OCI-LY1 (cell line): ENCODE results near the gene ZNF497.
"Not testable (repeated sequence)": the region's sequence is repeated elsewhere in the genome, so short reads cannot be mapped to it uniquely, and the experiment has no call there.

ENCODE experiments used
- H2AFZ ChIP-seq: fragments of 200-600 bp; sonication (generic), shearing (Covaris generic); 2 replicates; pipeline ENCODE4 v1.6.0; 2014; ENCODE audit warnings: antibody characterized with exemption, mild to moderate bottlenecking, low read length
- H3F3A ChIP-seq: fragments of 200-600 bp; sonication (generic), shearing (Covaris generic); 2 replicates; pipeline ENCODE4 v1.6.0; 2014; ENCODE audit warnings: mild to moderate bottlenecking, antibody characterized with exemption, low read length, moderate library complexity; ENCODE audit not compliant: insufficient read depth
- H3K27ac ChIP-seq: fragments of 200-600 bp; sonication (generic); 2 replicates; pipeline ENCODE4 v1.5.1; 2014; ENCODE audit warnings: low read length, mixed run types, mild to moderate bottlenecking, low read depth; ENCODE audit not compliant: poor library complexity, severe bottlenecking
- H3K27me3 ChIP-seq: fragments of 200-600 bp; sonication (generic); 2 replicates; pipeline ENCODE4 v1.6.0; 2014; ENCODE audit warnings: antibody characterized with exemption, mild to moderate bottlenecking, low read length, moderate library complexity; ENCODE audit not compliant: insufficient read depth
- H3K36me3 ChIP-seq: fragments of 200-600 bp; sonication (generic); 2 replicates; pipeline ENCODE4 v1.6.1; 2014; ENCODE audit warnings: mild to moderate bottlenecking, antibody characterized with exemption, low read length, moderate library complexity, mixed read lengths; ENCODE audit not compliant: insufficient read depth
- H3K4me1 ChIP-seq: fragments of 200-600 bp; sonication (generic); 2 replicates; pipeline ENCODE4 v1.5.1; 2014; ENCODE audit warnings: mild to moderate bottlenecking, low read length, moderate library complexity; ENCODE audit not compliant: insufficient read depth, severe bottlenecking
- H3K4me2 ChIP-seq: fragments of 200-600 bp; sonication (generic), shearing (Covaris generic); 2 replicates; pipeline ENCODE4 v1.6.1; 2014; ENCODE audit warnings: low read length
- H3K4me3 ChIP-seq: fragments of 200-600 bp; sonication (generic); 2 replicates; pipeline ENCODE4 v1.5.1; 2014; ENCODE audit warnings: low read length, low read depth, mild to moderate bottlenecking, mixed read lengths; ENCODE audit not compliant: poor library complexity, severe bottlenecking
- H3K79me2 ChIP-seq: fragments of 200-600 bp; shearing (Covaris generic); 2 replicates; pipeline ENCODE4 v1.6.1; 2016; ENCODE audit warnings: mixed run types, low read length, mixed read lengths; ENCODE audit not compliant: insufficient read depth
- H3K9ac ChIP-seq: fragments of 200-600 bp; sonication (generic), shearing (Covaris generic); 2 replicates; pipeline ENCODE4 v1.6.1; 2014; ENCODE audit warnings: mild to moderate bottlenecking, low read length, mixed read lengths
- H3K9me2 ChIP-seq: fragments of 200-600 bp; sonication (generic), shearing (Covaris generic); 2 replicates; pipeline ENCODE4 v1.6.1; 2014; ENCODE audit warnings: low read depth, mild to moderate bottlenecking, low read length, mixed read lengths
- H3K9me3 ChIP-seq: fragments of 200-600 bp; shearing (Covaris generic); 2 replicates; pipeline ENCODE4 v1.6.1; 2014; ENCODE audit warnings: low read length, mixed read lengths
- H4K20me1 ChIP-seq: fragments of 200-600 bp; sonication (generic), shearing (Covaris generic); 2 replicates; pipeline ENCODE4 v1.6.0; 2016; ENCODE audit warnings: mild to moderate bottlenecking, low read length; ENCODE audit not compliant: insufficient read depth
- CTCF ChIP-seq: fragments of 200-600 bp; sonication (generic), shearing (Covaris generic); IDR thresholded peaks from 2 replicates; pipeline ENCODE4 v1.5.1; 2017; ENCODE audit warnings: mild to moderate bottlenecking, antibody characterized with exemption, low read length, moderate library complexity, mixed read lengths
- EZH2 ChIP-seq: fragments of 200-600 bp; sonication (generic), shearing (Covaris generic); IDR thresholded peaks from 2 replicates; pipeline ENCODE4 v1.8.0; 2017; ENCODE audit warnings: borderline replicate concordance, mixed run types, mild to moderate bottlenecking, antibody characterized with exemption, low read length, moderate library complexity, mixed read lengths

Gene ZNF497

GRCh38 chr19:58407658-58408151, 45.2 kb upstream of the ZNF497 start:
- Histone ChIP-seq H3K4me3 (peak overlapping the region; percentile 90), H3K79me2 (no peaks in the 10 kb centered on the region), H4K20me1 (no peaks in the 10 kb centered on the region), H3K4me1 (peaks cover 23% of the 10 kb centered on the region), H3K4me2 (peak overlapping the region; percentile 98), H3K9me2 (no peaks in the 10 kb centered on the region), H3K9me3 (no peaks in the 10 kb centered on the region), H3K36me3 (no peaks in the 10 kb centered on the region), H3K27ac (peak overlapping the region; percentile 44), H3K27me3 (no peaks in the 10 kb centered on the region), H3F3A (0 out of 2 replicates have a peak, but pooled peaks cover 5% of the 10 kb centered on the region), H2AFZ (no peak overlapping the region), H3K9ac (peak overlapping the region; percentile 87)
- TF ChIP-seq CTCF = no peak
- no peak for TF ChIP-seq EZH2

- H3K36me3 ChIP-seq = no peaks in the 10 kb centered on the region
- TF ChIP-seq CTCF (no peak), EZH2 (no peak)
Observed at GRCh38 chr19:58406818-58407657, 44.5 kb upstream of the ZNF497 start.

GRCh38 chr19:58403920-58404478, 41.4 kb upstream of the ZNF497 start:
- H3F3A ChIP-seq, H3K9ac ChIP-seq, H3K36me3 ChIP-seq, H3K9me2 ChIP-seq, H3K4me3 ChIP-seq, H3K27ac ChIP-seq, H3K9me3 ChIP-seq, H4K20me1 ChIP-seq, H2AFZ ChIP-seq, H3K4me2 ChIP-seq, H3K79me2 ChIP-seq, H3K27me3 ChIP-seq: not testable (repeated sequence)
- H3K4me1 ChIP-seq = peaks cover 28% of the 10 kb centered on the region

More at GRCh38 chr19:58406818-58407657, 44.5 kb upstream of the ZNF497 start:
- no peaks in the 10 kb centered on the region for H4K20me1 ChIP-seq
- peaks cover 27% of the 10 kb centered on the region for H3K4me1 ChIP-seq
- H2AFZ ChIP-seq = no peak overlapping the region
- H3K79me2 ChIP-seq = no peaks in the 10 kb centered on the region
- H3K9me3 ChIP-seq = no peaks in the 10 kb centered on the region
- H3F3A ChIP-seq = 0 out of 2 replicates have a peak, but pooled peaks cover 5% of the 10 kb centered on the region
- H3K27ac ChIP-seq = no peak overlapping the region
- peak overlapping the region; percentile 98 for H3K4me2 ChIP-seq
- no peaks in the 10 kb centered on the region for H3K27me3 ChIP-seq
- peak overlapping the region; percentile 87 for H3K9ac ChIP-seq
- H3K9me2 ChIP-seq = no peaks in the 10 kb centered on the region
- peak overlapping the region; percentile 90 for H3K4me3 ChIP-seq
